GM18909 (cell line): ENCODE data around the gene RPL3.
A peak's percentile ranks its signal among the peaks of the same experiment; 100 is the strongest.
"Not testable (repeated sequence)": the region's sequence is repeated elsewhere in the genome, so short reads cannot be mapped to it uniquely, and the experiment has no call there.

Source experiments
- ATAC-seq: cut with Tn5 transposase; IDR thresholded peaks from one replicate; pipeline ENCODE4 v1.9.1; 2021; ENCODE audit warnings: mild to moderate bottlenecking; ENCODE audit not compliant: unreplicated experiment, poor library complexity

The RPL3 gene

GRCh38 chr22:39319284-39320022 lies at the start of gene RPL3:
Gene RPL3, minus strand, starts transcription at chr22:39319623. Its CDS starts 26 bp downstream, at chr22:39319597.
- peak; percentile 89 for ATAC-seq

- no peak for ATAC-seq
These were observed 49.8 kb upstream of the RPL3 start for GRCh38 chr22:39369186-39369585.

GRCh38 chr22:39368461-39368911 lies 49.1 kb upstream of the RPL3 start:
- no peak for ATAC-seq

GRCh38 chr22:39367035-39367434 lies 47.6 kb upstream of the RPL3 start:
- no peak for ATAC-seq

GRCh38 chr22:39365492-39365780 lies 46.0 kb upstream of the RPL3 start:
- no peak for ATAC-seq

- ATAC-seq = no peak
These were observed 45.5 kb upstream of the RPL3 start for GRCh38 chr22:39364714-39365491.

- no peak for ATAC-seq
These were observed 44.5 kb upstream of the RPL3 start for GRCh38 chr22:39363751-39364515.

GRCh38 chr22:39362932-39363331 lies 43.5 kb upstream of the RPL3 start:
- ATAC-seq = no peak

GRCh38 chr22:39362271-39362670 lies 42.8 kb upstream of the RPL3 start:
- ATAC-seq = no peak

- no peak for ATAC-seq
These were observed 42.1 kb upstream of the RPL3 start for GRCh38 chr22:39361496-39361895.

GRCh38 chr22:39360674-39361413 lies 41.4 kb upstream of the RPL3 start:
- no peak for ATAC-seq

GRCh38 chr22:39360242-39360641 lies 40.8 kb upstream of the RPL3 start:
- no peak for ATAC-seq

GRCh38 chr22:39359659-39360195 lies 40.3 kb upstream of the RPL3 start:
- no peak for ATAC-seq

GRCh38 chr22:39358197-39358596 lies 38.8 kb upstream of the RPL3 start:
- ATAC-seq = not testable (repeated sequence)

GRCh38 chr22:39357110-39358108 lies 38.0 kb upstream of the RPL3 start:
- not testable (repeated sequence) for ATAC-seq

- ATAC-seq = no peak
These were observed 37.0 kb upstream of the RPL3 start for GRCh38 chr22:39356464-39356863.

- ATAC-seq = not testable (repeated sequence)
These were observed 36.4 kb upstream of the RPL3 start for GRCh38 chr22:39355805-39356204.

GRCh38 chr22:39355080-39355479 lies 35.7 kb upstream of the RPL3 start:
- ATAC-seq = no peak

GRCh38 chr22:39353346-39353745 lies 33.9 kb upstream of the RPL3 start:
- no peak for ATAC-seq
